H1 (cell line): ENCODE data around the gene ATP9B. TPM values are rescaled to one million over a fixed set of nuclear protein-coding genes. Genes with fewer than 3 reads are reported as not detected.

Experiments used
- CEBPB ChIP-seq: IDR thresholded peaks from 2 replicates; pipeline ENCODE4 v1.6.1; 2012; ENCODE audit warnings: low read depth, low read length
- CREB1 ChIP-seq: IDR thresholded peaks from 2 replicates; pipeline ENCODE4 v1.6.1; 2012; ENCODE audit warnings: inconsistent platforms
- RXRA ChIP-seq: IDR thresholded peaks from 2 replicates; pipeline ENCODE4 v1.6.1; 2011; ENCODE audit warnings: low read depth, mild to moderate bottlenecking, low read length, moderate library complexity; ENCODE audit not compliant: insufficient read depth
- TCF12 ChIP-seq: IDR thresholded peaks from 2 replicates; pipeline ENCODE4 v1.6.1; 2011; ENCODE audit warnings: low read depth, mild to moderate bottlenecking, low read length
- polyA plus RNA-seq, 7 experiments: library from polyadenylated mRNA; depleted of rRNA in 3 of 7; stranded (reverse) in 5 of 7; unstranded in 2 of 7; fragments of >200 nt in 5 of 7; fragments of 200-250 nt in 2 of 7; gene quantifications; 1 replicate in 5 of 7; 2 replicates in 1 of 7; 4 replicates in 1 of 7; pipeline versions ENCODE4 v1.2.1 to v1.2.3, GENCODE V29; 2011 to 2013; ENCODE audit warnings: missing spikeins in 2 of 7, mixed read lengths in 2 of 7
- total RNA-seq: library from RNA; stranded (reverse); fragmentation: NEBNext Ultra II Directional; extraction: Animal tissue kit (Norgen Biotek cat#: 25700); gene quantifications from 2 replicates; pipeline ENCODE4 v1.2.1, GENCODE V29; 2021
- TF ChIP-seq, protein P1 (sequence below): IDR thresholded peaks from 2 replicates; pipeline ENCODE4 v1.6.1; 2011; ENCODE audit warnings: low read depth, mild to moderate bottlenecking, low read length; ENCODE audit not compliant: insufficient read depth
- TF ChIP-seq, protein P2 (sequence below): IDR thresholded peaks from 2 replicates; pipeline ENCODE4 v1.6.1; 2012; ENCODE audit warnings: inconsistent platforms

The ATP9B gene
- total and polyA plus RNA-seq, 2 of the 8 experiments (the other 6 are each of a cell fraction or from before 2014, with no cell fraction given), result 15.1 to 21.7 TPM

DNA sequence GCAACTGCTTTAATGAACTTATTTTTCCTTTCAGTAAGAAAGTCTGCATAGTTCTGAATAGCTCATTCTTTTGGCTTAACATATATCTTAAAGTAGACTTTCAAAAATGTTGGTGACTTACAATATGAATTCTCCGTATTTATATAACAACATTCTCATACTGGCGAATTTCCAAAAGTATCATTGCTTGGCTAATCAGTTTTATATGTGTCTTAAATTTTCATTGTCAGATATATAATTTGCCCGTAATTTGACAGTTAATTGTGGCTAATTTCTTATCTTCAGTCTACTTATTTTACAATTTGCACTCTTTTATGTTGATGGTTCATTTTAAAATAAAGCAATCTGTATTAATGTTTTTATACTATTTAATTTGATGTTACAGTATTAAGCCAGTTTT, 144.9 kb downstream of the ATP9B start (continued):
- TF ChIP-seq, protein P1, sequence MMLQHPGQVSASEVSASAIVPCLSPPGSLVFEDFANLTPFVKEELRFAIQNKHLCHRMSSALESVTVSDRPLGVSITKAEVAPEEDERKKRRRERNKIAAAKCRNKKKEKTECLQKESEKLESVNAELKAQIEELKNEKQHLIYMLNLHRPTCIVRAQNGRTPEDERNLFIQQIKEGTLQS, result no peak
- TF ChIP-seq TCF12 (no peak), CEBPB (no peak), RXRA (no peak), CREB1 (no peak)
- TF ChIP-seq, protein P2, sequence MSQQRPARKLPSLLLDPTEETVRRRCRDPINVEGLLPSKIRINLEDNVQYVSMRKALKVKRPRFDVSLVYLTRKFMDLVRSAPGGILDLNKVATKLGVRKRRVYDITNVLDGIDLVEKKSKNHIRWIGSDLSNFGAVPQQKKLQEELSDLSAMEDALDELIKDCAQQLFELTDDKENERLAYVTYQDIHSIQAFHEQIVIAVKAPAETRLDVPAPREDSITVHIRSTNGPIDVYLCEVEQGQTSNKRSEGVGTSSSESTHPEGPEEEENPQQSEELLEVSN, result no peak
